ENCODE results near the gene TAPBP.
A peak's percentile ranks its signal among the peaks of the same experiment; 100 is the strongest.
"Not testable (repeated sequence)": the region's sequence is repeated elsewhere in the genome, so short reads cannot be mapped to it uniquely, and the experiment has no call there.

Gene TAPBP

GRCh38 chr6:33313709-33314514 is at the start of gene TAPBP:
Gene TAPBP (minus strand): TSS chr6:33314078. CDS start chr6:33314041, 37 bp downstream.
- no peaks in the 10 kb centered on the region for H3K27me3 ChIP-seq (ENCODE audit: control insufficient read depth in 1 of 2, insufficient read depth in 2 of 2, low read length in 2 of 2)
- peak within 1 kb of the TSS; percentile 96 to 99 for H3K9ac ChIP-seq (ENCODE audit: low read depth in 1 of 2, low read length in 2 of 2)
- H3K27ac ChIP-seq (ENCODE audit: low read depth, low read length) = peak within 1 kb of the TSS; percentile 98
- H3K4me3 ChIP-seq (ENCODE audit: low read depth in 1 of 2, low read length in 2 of 2) = peak within 1 kb of the TSS; percentile 94 to 99
- H3K9me3 ChIP-seq (ENCODE audit: control insufficient read depth in 1 of 2, low read length in 2 of 2) = no peaks in the 10 kb centered on the region
- peaks cover 30 to 52% of the 10 kb centered on the region in 2 donors for H3K4me1 ChIP-seq (ENCODE audit: control insufficient read depth in 1 of 2, insufficient read depth in 2 of 2, low read length in 2 of 2)
- peaks cover 5 to 20% of the 10 kb centered on the region in 2 donors for H3K36me3 ChIP-seq (ENCODE audit: control insufficient read depth in 1 of 2, insufficient read depth in 2 of 2, low read length in 2 of 2)

DNA sequence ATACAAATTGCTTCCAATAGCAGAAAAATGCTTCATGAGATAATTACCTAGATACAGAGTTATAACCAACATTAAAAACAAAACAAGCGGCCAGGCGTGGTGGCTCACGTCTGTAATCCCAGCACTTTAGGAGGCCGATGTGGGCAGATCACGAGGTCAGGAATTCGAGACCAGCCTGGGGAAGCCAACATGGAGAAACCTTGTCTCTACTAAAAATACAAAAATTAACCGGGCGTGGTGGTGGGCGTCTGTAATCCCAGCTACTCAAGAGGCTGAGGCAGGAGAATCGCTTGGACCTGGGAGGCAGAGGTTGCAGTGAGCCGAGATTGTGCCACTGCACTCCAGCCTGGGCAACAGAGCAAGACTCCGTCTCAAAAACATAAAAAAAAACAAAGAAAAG is 49.6 kb upstream of the TAPBP start:
- H3K4me1 ChIP-seq (ENCODE audit: control insufficient read depth in 1 of 2, insufficient read depth in 2 of 2, low read length in 2 of 2); H3K27me3 ChIP-seq (ENCODE audit: control insufficient read depth in 1 of 2, insufficient read depth in 2 of 2, low read length in 2 of 2); H3K9me3 ChIP-seq (ENCODE audit: control insufficient read depth in 1 of 2, low read length in 2 of 2); H3K4me3 ChIP-seq (ENCODE audit: low read depth in 1 of 2, low read length in 2 of 2); H3K36me3 ChIP-seq (ENCODE audit: control insufficient read depth in 1 of 2, insufficient read depth in 2 of 2, low read length in 2 of 2); H3K9ac ChIP-seq (ENCODE audit: low read depth in 1 of 2, low read length in 2 of 2); H3K27ac ChIP-seq (ENCODE audit: low read depth, low read length): not testable (repeated sequence)

- Histone ChIP-seq H3K27ac (ENCODE audit: low read depth, low read length) (no peak overlapping the region), H3K36me3 (ENCODE audit: control insufficient read depth in 1 of 2, insufficient read depth in 2 of 2, low read length in 2 of 2) (no peaks in the 10 kb centered on the region), H3K4me1 (ENCODE audit: control insufficient read depth in 1 of 2, insufficient read depth in 2 of 2, low read length in 2 of 2) (peaks cover 0 to 6% of the 10 kb centered on the region in 2 donors), H3K9ac (ENCODE audit: low read depth in 1 of 2, low read length in 2 of 2) (no peak overlapping the region), H3K27me3 (ENCODE audit: control insufficient read depth in 1 of 2, insufficient read depth in 2 of 2, low read length in 2 of 2) (no peaks in the 10 kb centered on the region), H3K4me3 (ENCODE audit: low read depth in 1 of 2, low read length in 2 of 2) (no peak overlapping the region), H3K9me3 (ENCODE audit: control insufficient read depth in 1 of 2, low read length in 2 of 2) (no peaks in the 10 kb centered on the region)
Observed at GRCh38 chr6:33359331-33359730, 45.5 kb upstream of the TAPBP start.

DNA sequence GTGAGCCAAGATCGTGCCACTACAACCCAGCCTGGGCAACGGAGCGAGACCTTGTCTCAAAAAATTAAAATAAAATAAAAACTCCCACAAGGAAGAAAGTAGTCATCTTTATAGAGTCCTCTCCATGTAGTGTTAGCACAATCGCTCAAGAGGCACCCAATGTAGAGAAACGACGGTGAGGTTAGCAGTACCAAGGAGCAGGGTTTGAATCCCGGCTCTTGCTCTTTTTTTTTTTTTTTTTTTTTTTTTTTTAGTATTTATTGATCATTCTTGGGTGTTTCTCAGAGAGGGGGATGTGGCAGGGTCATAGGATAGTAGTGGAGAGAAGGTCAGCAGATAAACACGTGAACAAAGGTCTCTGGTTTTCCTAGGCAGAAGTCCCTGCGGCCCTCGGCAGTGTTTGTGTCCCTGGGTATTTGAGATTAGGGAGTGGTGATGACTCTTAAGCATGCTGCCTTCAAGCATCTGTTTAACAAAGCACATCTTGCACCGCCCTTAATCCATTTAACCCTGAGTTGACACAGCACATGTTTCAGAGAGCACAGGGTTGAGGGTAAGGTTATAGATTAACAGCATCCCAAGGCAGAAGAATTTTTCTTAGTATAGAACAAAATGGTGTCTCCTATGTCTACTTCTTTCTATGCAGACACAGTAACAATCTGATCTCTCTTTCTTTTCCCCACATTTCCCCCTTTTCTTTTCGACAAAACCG is 43.4 kb upstream of the TAPBP start:
- not testable (repeated sequence) for H3K4me3 ChIP-seq (ENCODE audit: low read depth in 1 of 2, low read length in 2 of 2); H3K27me3 ChIP-seq (ENCODE audit: control insufficient read depth in 1 of 2, insufficient read depth in 2 of 2, low read length in 2 of 2); H3K36me3 ChIP-seq (ENCODE audit: control insufficient read depth in 1 of 2, insufficient read depth in 2 of 2, low read length in 2 of 2); H3K4me1 ChIP-seq (ENCODE audit: control insufficient read depth in 1 of 2, insufficient read depth in 2 of 2, low read length in 2 of 2); H3K9me3 ChIP-seq (ENCODE audit: control insufficient read depth in 1 of 2, low read length in 2 of 2); H3K9ac ChIP-seq (ENCODE audit: low read depth in 1 of 2, low read length in 2 of 2); H3K27ac ChIP-seq (ENCODE audit: low read depth, low read length)

- no peaks in the 10 kb centered on the region for H3K36me3 ChIP-seq (ENCODE audit: control insufficient read depth in 1 of 2, insufficient read depth in 2 of 2, low read length in 2 of 2)
- H3K27ac ChIP-seq (ENCODE audit: low read depth, low read length) = no peak overlapping the region
- no peak overlapping the region for H3K9ac ChIP-seq (ENCODE audit: low read depth in 1 of 2, low read length in 2 of 2)
- peaks cover 0 to 6% of the 10 kb centered on the region in 2 donors for H3K4me1 ChIP-seq (ENCODE audit: control insufficient read depth in 1 of 2, insufficient read depth in 2 of 2, low read length in 2 of 2)
- no peak overlapping the region for H3K4me3 ChIP-seq (ENCODE audit: low read depth in 1 of 2, low read length in 2 of 2)
- no peaks in the 10 kb centered on the region for H3K9me3 ChIP-seq (ENCODE audit: control insufficient read depth in 1 of 2, low read length in 2 of 2)
- H3K27me3 ChIP-seq (ENCODE audit: control insufficient read depth in 1 of 2, insufficient read depth in 2 of 2, low read length in 2 of 2) = no peaks in the 10 kb centered on the region
Observed at GRCh38 chr6:33356295-33356694, 42.4 kb upstream of the TAPBP start.

- not testable (repeated sequence) for H3K36me3 ChIP-seq (ENCODE audit: control insufficient read depth in 1 of 2, insufficient read depth in 2 of 2, low read length in 2 of 2); H3K27me3 ChIP-seq (ENCODE audit: control insufficient read depth in 1 of 2, insufficient read depth in 2 of 2, low read length in 2 of 2); H3K27ac ChIP-seq (ENCODE audit: low read depth, low read length); H3K9me3 ChIP-seq (ENCODE audit: control insufficient read depth in 1 of 2, low read length in 2 of 2); H3K4me3 ChIP-seq (ENCODE audit: low read depth in 1 of 2, low read length in 2 of 2); H3K4me1 ChIP-seq (ENCODE audit: control insufficient read depth in 1 of 2, insufficient read depth in 2 of 2, low read length in 2 of 2); H3K9ac ChIP-seq (ENCODE audit: low read depth in 1 of 2, low read length in 2 of 2)
Observed at GRCh38 chr6:33355860-33356259, 42.0 kb upstream of the TAPBP start.

DNA sequence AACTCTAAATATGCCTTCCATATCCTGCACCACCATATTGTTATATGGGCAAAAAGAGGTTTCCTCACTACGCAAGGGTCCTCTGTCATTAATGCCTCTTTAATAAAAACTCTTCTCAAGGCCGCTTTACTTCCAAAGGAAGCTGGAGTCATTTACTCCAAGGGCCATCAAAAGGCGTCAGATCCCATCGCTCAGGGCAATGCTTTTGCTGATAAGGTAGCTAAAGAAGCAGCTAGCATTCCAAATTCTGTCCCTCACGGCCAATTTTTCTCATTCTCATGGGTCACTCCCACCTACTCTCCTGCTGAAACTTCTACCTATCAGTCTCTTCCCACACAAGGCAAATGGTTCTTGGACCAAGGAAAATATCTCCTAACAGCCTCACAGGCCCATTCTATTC is 33.9 kb upstream of the TAPBP start:
- Histone ChIP-seq H3K9ac (ENCODE audit: low read depth in 1 of 2, low read length in 2 of 2) (no peak overlapping the region), H3K4me1 (ENCODE audit: control insufficient read depth in 1 of 2, insufficient read depth in 2 of 2, low read length in 2 of 2) (peaks cover 5 to 16% of the 10 kb centered on the region in 2 donors), H3K4me3 (ENCODE audit: low read depth in 1 of 2, low read length in 2 of 2) (no peak overlapping the region), H3K9me3 (ENCODE audit: control insufficient read depth in 1 of 2, low read length in 2 of 2) (no peaks in the 10 kb centered on the region), H3K36me3 (ENCODE audit: control insufficient read depth in 1 of 2, insufficient read depth in 2 of 2, low read length in 2 of 2) (no peaks in the 10 kb centered on the region), H3K27me3 (ENCODE audit: control insufficient read depth in 1 of 2, insufficient read depth in 2 of 2, low read length in 2 of 2) (no peaks in the 10 kb centered on the region), H3K27ac (ENCODE audit: low read depth, low read length) (no peak overlapping the region)

DNA sequence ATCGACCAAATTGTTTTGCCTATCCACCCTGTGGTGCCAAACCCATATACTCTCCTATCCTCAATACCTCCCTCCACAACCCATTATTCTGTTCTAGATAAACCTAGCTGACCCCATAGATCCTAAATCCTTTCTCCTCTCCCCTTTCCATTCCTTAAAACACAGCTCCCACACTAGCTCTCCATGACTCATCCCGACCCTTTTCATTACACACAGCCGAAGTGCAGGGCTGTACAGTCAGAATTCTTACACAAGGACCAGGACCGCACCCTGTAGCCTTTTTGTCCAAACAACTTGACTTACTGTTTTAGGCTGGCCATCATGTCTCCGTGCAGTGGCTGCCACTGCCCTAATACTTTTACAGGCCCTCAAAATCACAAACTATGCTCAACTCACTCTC is 33.1 kb upstream of the TAPBP start:
- not testable (repeated sequence) for H3K36me3 ChIP-seq (ENCODE audit: control insufficient read depth in 1 of 2, insufficient read depth in 2 of 2, low read length in 2 of 2); H3K27ac ChIP-seq (ENCODE audit: low read depth, low read length); H3K9ac ChIP-seq (ENCODE audit: low read depth in 1 of 2, low read length in 2 of 2); H3K4me3 ChIP-seq (ENCODE audit: low read depth in 1 of 2, low read length in 2 of 2); H3K27me3 ChIP-seq (ENCODE audit: control insufficient read depth in 1 of 2, insufficient read depth in 2 of 2, low read length in 2 of 2); H3K9me3 ChIP-seq (ENCODE audit: control insufficient read depth in 1 of 2, low read length in 2 of 2)
- H3K4me1 ChIP-seq (ENCODE audit: control insufficient read depth in 1 of 2, insufficient read depth in 2 of 2, low read length in 2 of 2) = peaks cover 5 to 16% of the 10 kb centered on the region in 2 donors

DNA sequence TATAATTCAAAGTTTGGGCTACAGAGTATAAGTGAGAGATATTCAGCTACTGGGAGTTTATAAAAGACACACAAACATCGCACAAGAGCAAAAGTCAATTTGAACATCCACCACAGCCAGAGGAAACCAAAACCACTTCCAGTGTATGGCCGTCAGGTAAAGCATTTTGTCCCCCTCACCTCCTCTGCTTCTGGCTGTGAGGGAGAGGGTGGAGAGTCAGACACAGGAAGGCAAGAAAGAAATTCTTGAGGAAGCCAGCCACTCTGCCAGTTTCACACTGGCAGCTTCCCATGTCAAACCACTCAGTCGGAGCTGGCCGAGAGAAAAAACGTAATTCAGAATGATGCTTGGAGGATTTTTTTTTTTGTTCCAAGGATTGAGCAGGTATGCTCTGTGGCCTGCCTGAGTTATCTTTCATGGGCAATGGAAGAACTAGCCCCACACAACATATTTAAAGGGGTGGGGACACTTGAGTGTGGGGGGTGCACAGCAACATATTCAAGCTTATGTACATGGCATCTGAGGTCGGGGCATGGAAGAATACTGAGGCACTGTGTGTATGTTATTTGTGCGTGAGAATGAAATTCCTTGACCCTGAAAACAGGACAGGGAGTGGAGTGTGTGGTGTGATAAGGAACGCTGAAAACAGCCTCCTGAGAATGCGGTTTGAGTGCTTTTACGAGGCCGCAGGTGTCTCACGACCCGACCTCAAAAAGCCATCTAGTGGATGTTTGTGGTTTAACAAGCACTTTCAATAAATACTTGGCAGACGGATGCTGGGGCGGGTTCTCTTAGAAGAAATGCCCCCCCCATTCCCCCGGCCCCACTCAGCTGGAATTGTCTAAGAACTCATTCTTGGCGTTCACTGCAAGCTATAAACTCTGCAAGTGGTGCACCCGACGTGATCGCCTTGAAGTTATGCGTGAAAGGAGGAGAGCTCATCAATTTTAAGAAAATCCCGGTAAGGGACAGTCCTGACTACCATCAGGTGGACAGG is 31.1 kb upstream of the TAPBP start:
- Histone ChIP-seq H3K9me3 (ENCODE audit: control insufficient read depth in 1 of 2, low read length in 2 of 2) (no peaks in the 10 kb centered on the region), H3K27ac (ENCODE audit: low read depth, low read length) (no peak overlapping the region), H3K4me3 (ENCODE audit: low read depth in 1 of 2, low read length in 2 of 2) (peak overlapping the region in 1 of 2 donors; percentile 11), H3K36me3 (ENCODE audit: control insufficient read depth in 1 of 2, insufficient read depth in 2 of 2, low read length in 2 of 2) (no peaks in the 10 kb centered on the region), H3K4me1 (ENCODE audit: control insufficient read depth in 1 of 2, insufficient read depth in 2 of 2, low read length in 2 of 2) (peaks cover 5 to 16% of the 10 kb centered on the region in 2 donors), H3K9ac (ENCODE audit: low read depth in 1 of 2, low read length in 2 of 2) (peak overlapping the region in 1 of 2 donors; percentile 12), H3K27me3 (ENCODE audit: control insufficient read depth in 1 of 2, insufficient read depth in 2 of 2, low read length in 2 of 2) (no peaks in the 10 kb centered on the region)

All from duodenal mucosa (tissue), 2 donors.